Spleen (tissue), 7 donors: ENCODE measurements around the gene TRAF4.
"Not testable (repeated sequence)": the region's sequence is repeated elsewhere in the genome, so short reads cannot be mapped to it uniquely, and the experiment has no call there.

Experiments
- CTCF ChIP-seq, 11 experiments: fragments of 200-600 bp in 7 of 11; fragments of 450-650 bp in 4 of 11; sonication (generic) in 4 of 11; IDR thresholded peaks in 8 of 11; conservative IDR thresholded peaks in 3 of 11; 1 replicate in 7 of 11; 2 replicates in 4 of 11; pipeline versions ENCODE4 v1.4.0 to v1.8.0; 2016 to 2021; ENCODE audit warnings: antibody characterized with exemption in 11 of 11, inconsistent platforms in 4 of 11, mild to moderate bottlenecking in 1 of 11
- POLR2A ChIP-seq, 3 donors: fragments of 450-650 bp; IDR thresholded peaks; one replicate each; pipeline ENCODE4 v1.5.1; 2017; ENCODE audit warnings: antibody characterized with exemption in 3 of 3, mild to moderate bottlenecking in 1 of 3
- donor health status: DM: no; HTN: no; CAD: no; lungs with moderate emphysema.
- donor health status: DM: no; HTN: no; CAD: no.
- donor health status: DM: no; HTN: no; CAD: no.

DNA sequence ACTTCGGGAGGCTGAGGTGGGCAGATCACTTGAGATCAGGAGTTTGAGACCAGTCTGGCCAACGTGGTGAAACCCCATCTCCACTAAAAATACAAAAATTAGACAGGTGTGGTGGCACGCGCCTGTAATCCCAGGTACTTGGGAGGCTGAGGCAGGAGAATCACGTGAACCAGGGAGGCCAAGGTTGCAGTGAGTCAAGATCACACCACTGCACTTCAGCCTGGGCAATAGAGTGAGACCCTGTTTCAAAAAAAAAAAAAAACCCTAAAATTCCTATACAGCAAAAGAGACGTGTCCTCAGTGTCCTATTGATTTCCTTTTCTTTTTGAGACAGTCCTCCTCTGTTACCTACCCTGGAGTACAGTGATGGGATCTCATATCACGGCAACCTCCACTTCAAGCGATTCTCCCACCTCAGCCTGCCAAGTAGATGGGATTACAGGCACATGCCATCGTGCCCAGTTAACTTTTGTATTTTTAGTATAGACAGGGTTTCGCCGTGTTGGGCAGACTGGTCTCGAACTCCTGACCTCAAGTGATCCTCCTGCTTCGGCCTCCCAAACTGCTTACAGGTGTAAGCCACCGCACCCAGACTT lies 51.1 kb downstream of the TRAF4 start:
- TF ChIP-seq CTCF (IDR thresholded peaks at IDR 0.05 in 8 of 11, conservative IDR thresholded peaks at IDR 0.05 in 3 of 11); POLR2A (IDR thresholded peaks at IDR 0.05): not testable (repeated sequence)
